GM12878 (cell line): ENCODE data around the gene SRF. TPM values are rescaled to one million over a fixed set of nuclear protein-coding genes. Genes with fewer than 3 reads are reported as not detected.

Experiments used
- CUX1 ChIP-seq: IDR thresholded peaks from 2 replicates; pipeline ENCODE4 v1.6.1; 2012; ENCODE audit warnings: improper control_type of control experiment, low read depth, low read length; ENCODE audit not compliant: insufficient replicate concordance
- FOXM1 ChIP-seq: IDR thresholded peaks from 2 replicates; pipeline ENCODE4 v1.6.1; 2012; ENCODE audit warnings: low read depth, mild to moderate bottlenecking, inconsistent platforms, low read length, moderate library complexity
- IRF5 ChIP-seq: fragments of 450-650 bp; IDR thresholded peaks from 2 replicates; pipeline ENCODE4 v1.6.1; 2017; ENCODE audit warnings: borderline replicate concordance
- JUNB ChIP-seq: IDR thresholded peaks from 2 replicates; pipeline ENCODE4 v1.6.1; 2016; ENCODE audit warnings: antibody characterized with exemption, mild to moderate bottlenecking
- JUND ChIP-seq: IDR thresholded peaks from 2 replicates; pipeline ENCODE4 v1.6.1; 2012; ENCODE audit warnings: low read depth, mild to moderate bottlenecking, low read length, improper control_type of control experiment, moderate library complexity
- MLLT1 ChIP-seq: fragments of 450-650 bp; IDR thresholded peaks from 2 replicates; pipeline ENCODE4 v1.6.1; 2016; ENCODE audit warnings: mild to moderate bottlenecking
- NBN ChIP-seq: fragments of 450-650 bp; IDR thresholded peaks from 2 replicates; pipeline ENCODE4 v1.6.1; 2016
- NFXL1 ChIP-seq: fragments of 450-650 bp; IDR thresholded peaks from 2 replicates; pipeline ENCODE4 v1.6.1; 2017; ENCODE audit warnings: antibody characterized with exemption, mild to moderate bottlenecking, borderline replicate concordance
- NFYB ChIP-seq: IDR thresholded peaks from 2 replicates; pipeline ENCODE4 v1.6.1; 2011; ENCODE audit warnings: low read depth, mild to moderate bottlenecking, low read length, improper control_type of control experiment, moderate library complexity; ENCODE audit not compliant: insufficient read depth
- PAX5 ChIP-seq: IDR thresholded peaks from 2 replicates; pipeline ENCODE4 v1.6.1; 2011; ENCODE audit warnings: low read depth, low read length, borderline replicate concordance
- REST ChIP-seq: IDR thresholded peaks from 2 replicates; pipeline ENCODE4 v1.6.1; 2012; ENCODE audit warnings: mild to moderate bottlenecking, low read depth, low read length
- SIN3A ChIP-seq: IDR thresholded peaks from 2 replicates; pipeline ENCODE4 v1.6.1; 2012; ENCODE audit warnings: low read depth, low read length, improper control_type of control experiment
- SMARCA5 ChIP-seq: fragments of 450-650 bp; IDR thresholded peaks from 2 replicates; pipeline ENCODE4 v1.6.1; 2017; ENCODE audit warnings: mild to moderate bottlenecking
- SUPT20H ChIP-seq: IDR thresholded peaks from 2 replicates; pipeline ENCODE4 v1.6.1; 2011; ENCODE audit warnings: low read depth, mild to moderate bottlenecking, low read length, moderate library complexity, borderline replicate concordance; ENCODE audit not compliant: control insufficient read depth
- SUZ12 ChIP-seq: fragments of 200-600 bp; sonication (generic); IDR thresholded peaks from one replicate; pipeline ENCODE4 v1.6.1; 2018; ENCODE audit warnings: antibody characterized with exemption, mild to moderate bottlenecking; ENCODE audit not compliant: unreplicated experiment
- ZNF217 ChIP-seq: fragments of 450-650 bp; IDR thresholded peaks from 2 replicates; pipeline ENCODE4 v1.6.1; 2017; ENCODE audit warnings: antibody characterized with exemption, mild to moderate bottlenecking
- ZNF24 ChIP-seq: fragments of 450-650 bp; IDR thresholded peaks from 2 replicates; pipeline ENCODE4 v1.6.1; 2017; ENCODE audit warnings: antibody characterized with exemption, mild to moderate bottlenecking
- ZZZ3 ChIP-seq: IDR thresholded peaks from 2 replicates; pipeline ENCODE4 v1.6.1; 2011; ENCODE audit warnings: low read depth; ENCODE audit not compliant: control insufficient read depth, insufficient read length
- polyA plus RNA-seq, 11 experiments: library from polyadenylated mRNA; depleted of rRNA in 4 of 11; unstranded in 6 of 11; stranded (reverse) in 5 of 11; fragments of >200 nt; fragmentation: Nextera tagmentation in 4 of 11; fragmentation: Illumina TruSeq in 1 of 11; extraction: Ambion mirVana in 4 of 11; extraction: Trizol in 1 of 11; gene quantifications; 1 replicate in 1 of 11; 2 replicates in 10 of 11; pipeline versions ENCODE4 v1.2.1 to v1.2.3, GENCODE V29; 2011 to 2016; ENCODE audit warnings: inconsistent platforms in 2 of 11, missing spikeins in 2 of 11, low read depth in 1 of 11
- total RNA-seq, 4 experiments: library from RNA; depleted of rRNA in 3 of 4; stranded (reverse); fragments of >200 nt in 3 of 4; fragmentation: Illumina TruSeq in 1 of 4; extraction: Trizol in 1 of 4; gene quantifications; 2 replicates each; pipeline versions ENCODE4 v1.2.1 to v1.2.3, GENCODE V29; 2013 to 2021

Gene SRF
- total and polyA plus RNA-seq, 10 of the 15 experiments (the other 5 are each of a cell fraction or from before 2014, with no cell fraction given) = 2.3 to 56.3 (median 28.2) TPM

- TF ChIP-seq REST = no peak
- TF ChIP-seq MLLT1 = no peak; the same call in 1 of the 2 replicates
- peak; percentile 95 for TF ChIP-seq PAX5
- TF ChIP-seq CUX1 = no peak
- 0 out of 2 replicates have a peak, but pooled peaks have one; percentile 41 for TF ChIP-seq SMARCA5
- no peak for TF ChIP-seq NFYB
- TF ChIP-seq SUPT20H = no peak
- no peak for TF ChIP-seq ZNF24
- no peak for TF ChIP-seq JUNB
- TF ChIP-seq ZZZ3 = no peak
- peak; percentile 59; the same call in 1 of the 2 replicates for TF ChIP-seq SIN3A
- TF ChIP-seq ZNF217 = no peak
- TF ChIP-seq NFXL1 = no peak
- TF ChIP-seq FOXM1 = no peak
- TF ChIP-seq SUZ12 = no peak
- no peak for TF ChIP-seq IRF5
- peak; percentile 48; the same call in 1 of the 2 replicates for TF ChIP-seq NBN
- no peak for TF ChIP-seq JUND
Observed at GRCh38 chr6:43181942-43182860, 11.1 kb downstream of the SRF start, which contains the start of gene CUL9 (continued).
